Measurements from ENCODE around the gene PPA1. TPM values are rescaled to one million over a fixed set of nuclear protein-coding genes. Genes with fewer than 3 reads are reported as not detected.

Gene PPA1
- total RNA-seq = 248 and 281 TPM in 2 replicates

GRCh38 chr10:70233109-70233938, at the start of gene PPA1:
TSS of gene PPA1 (minus strand) at chr10:70233429. CDS start at chr10:70233327, 102 bp downstream.

Other genes starting within 250 kb of the PPA1 start
- 11.4 and 12.2 TPM in 2 replicates for gene MACROH2A2, start 180.6 kb downstream of the PPA1 start, total RNA-seq
- gene AIFM2, start 100.6 kb downstream of the PPA1 start, total RNA-seq = 9.7 and 9.8 TPM in 2 replicates
- 12.1 and 19.0 TPM in 2 replicates for gene TYSND1, start 86.7 kb downstream of the PPA1 start, total RNA-seq
- gene SAR1A, start 62.9 kb downstream of the PPA1 start, total RNA-seq = 205 and 241 TPM in 2 replicates
- under 0.01 TPM in 1 of 2 replicates, not detected in the other for gene NPFFR1, start 50.6 kb upstream of the PPA1 start, total RNA-seq
- 11.6 and 14.9 TPM in 2 replicates for gene LRRC20, start 149.2 kb upstream of the PPA1 start, total RNA-seq
- 31.6 and 34.2 TPM in 2 replicates for gene EIF4EBP2, start 170.7 kb upstream of the PPA1 start, total RNA-seq
- gene NODAL, start 208.3 kb upstream of the PPA1 start, total RNA-seq = not detected in 2 replicates
- gene PALD1, start 245.3 kb upstream of the PPA1 start, total RNA-seq = 0.66 and 0.73 TPM in 2 replicates